Ovary (tissue), 3 donors: ENCODE measurements around the gene TMEM94.

Source experiments
- CTCF ChIP-seq, 3 donors: fragments of 450-650 bp in 2 of 3; fragments of 200-600 bp in 1 of 3; IDR thresholded peaks; one replicate each; pipeline versions ENCODE4 v1.5.1 to v1.8.0; 2016 to 2022; ENCODE audit warnings: antibody characterized with exemption in 3 of 3, mild to moderate bottlenecking in 1 of 3
- EP300 ChIP-seq: sonication (generic); formaldehyde crosslinking; IDR thresholded peaks from one replicate; pipeline ENCODE4 v1.6.1; 2017; ENCODE audit warnings: antibody characterized with exemption
- POLR2A ChIP-seq: fragments of 450-650 bp; IDR thresholded peaks from one replicate; pipeline ENCODE4 v1.6.1; 2017; ENCODE audit warnings: antibody characterized with exemption, mild to moderate bottlenecking, moderate library complexity
- donor health status: DM: no; HTN: no; CAD: no.

GRCh38 chr17:75503337-75503950, 47.0 kb downstream of the TMEM94 start:
- TF ChIP-seq CTCF (IDR thresholded peaks at IDR 0.05) (no peak), POLR2A (no peak), EP300 (no peak)
